ENCODE measurements around the gene COL11A2.
A peak's percentile ranks its signal among the peaks of the same experiment; 100 is the strongest.

Gene COL11A2

GRCh38 chr6:33147807-33148666, 44.2 kb downstream of the COL11A2 start:
- peak in 1 of 2 donors; percentile 28 for DNase-seq

DNA sequence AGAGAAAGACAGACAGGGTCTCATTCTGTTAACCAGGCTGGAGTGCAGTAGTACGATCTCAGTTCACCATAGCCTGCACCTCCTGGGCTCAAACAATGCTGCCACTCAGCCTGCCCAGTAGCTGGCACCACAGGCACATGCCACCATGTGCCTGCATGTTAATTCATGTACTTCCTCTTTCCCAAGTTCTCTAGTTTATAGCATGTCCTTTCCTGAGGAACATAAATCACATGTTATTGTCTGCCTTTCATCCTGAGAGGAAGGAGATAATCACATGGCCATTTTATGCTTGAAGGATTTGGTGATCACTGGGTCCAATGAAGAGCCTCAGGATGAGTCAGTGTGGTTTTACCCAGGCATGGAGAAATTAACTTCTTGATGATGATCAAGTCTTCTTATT, 47.9 kb downstream of the COL11A2 start:
- DNase-seq, result no peak

- DNase-seq, result no peak
Measured at GRCh38 chr6:33143113-33143770, 49.0 kb downstream of the COL11A2 start.

GRCh38 chr6:33142501-33143070, 49.7 kb downstream of the COL11A2 start:
- DNase-seq, result no peak

DNA sequence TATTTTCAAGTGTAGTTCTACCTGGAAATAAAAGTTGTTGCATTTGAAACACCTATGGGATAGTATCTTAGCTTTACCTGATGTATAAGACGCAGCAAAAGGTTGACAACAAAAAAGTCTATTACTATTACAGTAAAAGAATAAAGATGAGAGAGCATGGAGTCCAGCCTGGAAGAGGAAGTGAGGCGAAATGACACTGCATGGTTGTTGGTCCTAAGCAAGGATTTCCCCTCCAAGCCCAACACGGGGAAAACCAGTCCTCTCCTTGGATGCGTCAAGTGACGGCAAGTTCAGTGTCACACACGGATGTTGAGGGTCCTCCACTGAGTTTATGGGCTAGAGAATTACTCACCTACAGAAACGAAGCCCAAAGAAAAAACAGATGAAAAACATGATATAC, 51.7 kb downstream of the COL11A2 start:
- DNase-seq, result no peak

GRCh38 chr6:33139596-33140206, 52.6 kb downstream of the COL11A2 start:
- no peak for DNase-seq

GRCh38 chr6:33136310-33136900, 55.9 kb downstream of the COL11A2 start:
- no peak for DNase-seq

DNA sequence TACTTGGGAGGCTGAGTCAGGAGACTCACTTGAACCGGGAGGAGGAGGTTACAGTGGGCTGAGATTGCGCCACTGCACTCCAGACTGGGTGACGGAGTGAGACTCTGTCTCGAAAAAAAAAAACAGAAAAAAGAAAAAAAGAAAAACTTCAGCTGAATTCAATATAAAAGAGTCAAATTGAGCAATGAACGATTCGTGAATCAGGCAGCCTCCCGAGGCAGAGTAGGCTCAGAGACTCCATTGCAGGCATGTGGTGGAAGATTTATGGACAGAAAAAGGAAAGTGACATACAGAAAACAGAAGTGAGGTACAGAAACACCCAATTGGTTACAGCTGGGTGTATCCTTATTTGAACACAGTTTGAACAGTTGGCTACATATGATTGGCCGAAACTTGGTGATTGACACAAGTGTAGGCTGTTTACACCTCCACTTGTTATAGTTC, 60.2 kb downstream of the COL11A2 start:
- no peak for DNase-seq

- no peak for DNase-seq
Measured at GRCh38 chr6:33128318-33128717, 63.9 kb downstream of the COL11A2 start.

DNA sequence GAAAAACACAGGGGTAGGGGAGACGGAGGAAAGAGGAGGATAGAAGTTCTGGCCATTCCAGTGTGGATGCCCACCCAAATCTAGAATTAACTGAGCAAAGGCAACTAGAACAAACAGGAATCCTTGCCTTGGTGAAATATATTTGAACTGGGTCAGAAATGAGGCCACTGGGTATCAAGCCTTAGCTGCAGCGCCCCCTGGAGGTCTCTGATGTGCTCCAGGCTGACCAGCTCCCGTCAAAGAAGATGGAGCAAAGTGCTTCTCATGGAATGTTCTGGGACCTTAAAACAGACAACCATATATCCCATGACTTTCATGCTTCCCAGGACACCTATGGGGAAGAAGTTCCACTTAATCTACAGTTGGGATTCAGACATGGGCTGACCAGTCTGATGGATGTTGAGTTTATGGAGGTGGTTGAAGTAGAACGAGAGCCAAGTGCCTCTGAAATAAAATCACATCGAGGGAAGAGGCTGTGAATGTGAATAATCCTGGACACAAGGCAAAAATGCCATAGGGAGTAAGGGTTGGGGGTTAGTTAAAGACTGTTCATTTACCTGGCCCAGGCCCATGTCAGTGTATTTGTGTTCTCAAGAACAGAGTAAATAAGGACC, 66.1 kb downstream of the COL11A2 start:
- peak; percentile 56 to 62 for DNase-seq

- no peak for DNase-seq
Measured at GRCh38 chr6:33124947-33125346, 67.3 kb downstream of the COL11A2 start.

DNA sequence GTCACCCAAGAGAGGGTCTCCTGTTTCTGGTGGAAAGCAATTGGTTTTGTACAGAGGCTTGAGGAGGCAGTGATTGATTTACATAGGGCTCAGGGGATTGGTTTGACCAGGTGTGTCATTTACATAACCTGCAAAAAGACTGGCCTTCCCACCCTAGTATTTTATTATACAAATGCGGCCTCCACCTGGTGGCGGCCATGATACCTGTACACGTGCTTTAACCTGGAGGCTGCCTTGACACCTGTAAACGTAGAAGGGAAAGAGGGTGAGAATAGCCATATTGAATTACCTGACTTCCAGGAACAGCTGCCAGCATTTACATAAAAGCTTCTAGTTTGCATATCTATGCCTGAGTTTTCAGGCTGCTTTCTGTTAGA, 67.8 kb downstream of the COL11A2 start:
- no peak for DNase-seq

DNA sequence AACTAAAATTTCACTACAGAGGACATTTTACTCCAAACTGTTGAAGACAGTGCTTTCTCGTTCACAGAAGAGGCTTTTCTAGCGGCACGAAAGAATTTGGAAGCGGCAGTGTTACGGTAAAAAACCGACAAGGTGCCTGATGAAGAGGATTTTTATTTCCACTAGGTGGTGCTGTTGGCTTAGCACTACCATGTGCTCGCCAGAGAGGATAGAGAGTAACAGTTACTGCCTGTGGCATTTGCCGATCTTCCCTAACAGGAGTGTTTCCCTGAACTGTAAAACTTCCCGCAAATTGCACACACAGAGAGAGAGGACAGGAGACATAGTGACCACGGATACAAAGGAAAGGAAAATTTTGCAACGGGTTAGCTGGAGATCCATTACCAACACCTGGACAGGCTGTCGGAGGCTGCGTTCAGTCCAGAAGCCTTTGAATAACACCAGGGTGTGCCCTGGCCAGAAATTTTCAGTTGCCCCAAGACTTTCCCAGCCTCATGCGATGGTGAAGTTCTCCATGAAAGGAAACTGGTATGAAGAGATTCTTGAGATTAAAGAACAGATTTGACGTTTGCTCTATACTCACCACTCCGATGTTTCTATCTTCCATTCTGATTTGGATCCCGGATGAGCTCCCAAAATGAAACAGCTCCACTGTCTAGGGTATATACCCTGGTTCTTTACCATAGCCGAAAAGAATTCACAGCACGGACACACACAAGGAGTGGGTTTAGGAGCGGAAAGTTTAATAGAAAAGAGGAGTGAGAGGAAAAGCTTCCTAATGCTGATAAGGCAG, 68.3 kb downstream of the COL11A2 start:
- peak in 1 of 2 donors; percentile 38 for DNase-seq

- DNase-seq, result no peak
Measured at GRCh38 chr6:33123181-33123580, 69.1 kb downstream of the COL11A2 start.

- no peak for DNase-seq
Measured at GRCh38 chr6:33120001-33120400, 72.3 kb downstream of the COL11A2 start.

DNA sequence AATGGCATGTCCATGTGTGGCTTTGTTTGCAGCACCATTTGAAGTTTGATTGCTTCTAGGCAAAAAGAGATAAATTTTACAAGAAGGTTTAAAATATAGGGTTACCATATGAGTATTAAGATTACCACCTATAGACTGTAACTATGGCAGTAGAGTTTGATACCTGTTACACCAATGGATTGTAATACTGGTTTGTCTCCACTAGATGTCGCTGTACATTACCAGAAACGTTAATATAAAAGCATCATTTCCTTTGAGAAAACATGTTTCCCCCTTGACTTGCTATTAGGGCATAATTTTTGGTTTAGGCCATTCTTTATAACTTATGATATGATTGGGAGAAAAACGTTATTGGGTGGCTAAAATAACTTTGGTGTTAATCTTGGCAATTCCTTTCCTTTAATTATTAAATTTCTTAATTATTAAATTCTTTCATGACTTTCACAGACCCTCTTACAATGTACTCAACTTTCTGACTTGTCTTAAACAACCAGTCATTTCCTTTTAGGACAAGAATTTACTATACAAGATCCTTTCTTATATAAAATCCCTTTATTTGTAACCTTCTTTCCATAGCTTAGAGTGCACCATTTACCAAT, 73.6 kb downstream of the COL11A2 start:
- peak in 1 of 2 donors; percentile 82 for DNase-seq

GRCh38 chr6:33117811-33118277, 74.4 kb downstream of the COL11A2 start:
- no peak for DNase-seq

- no peak for DNase-seq
Measured at GRCh38 chr6:33116841-33117711, 75.2 kb downstream of the COL11A2 start.

- DNase-seq, result no peak
Measured at GRCh38 chr6:33116417-33116816, 75.8 kb downstream of the COL11A2 start.

DNA sequence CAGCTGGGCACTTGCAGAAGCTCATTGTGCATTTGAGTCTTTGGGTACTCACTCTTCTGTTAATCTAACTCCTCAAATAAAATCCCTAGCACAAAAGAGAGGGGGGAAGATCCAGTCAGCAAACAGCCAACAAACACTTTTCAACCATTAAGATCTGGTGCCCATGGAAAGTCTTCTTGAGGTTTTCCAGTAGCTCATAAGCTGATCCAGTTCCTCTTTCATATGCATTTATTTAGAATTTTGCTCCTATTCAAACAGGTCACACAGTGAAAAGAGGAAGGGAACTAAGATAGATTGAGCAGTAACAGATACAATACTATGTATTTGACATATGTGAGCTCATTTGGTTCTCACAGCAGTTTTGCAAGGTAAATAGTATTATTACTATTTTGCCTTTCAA, 77.9 kb downstream of the COL11A2 start:
- no peak for DNase-seq
